SK-N-SH treated with all-trans-retinoic acid at 6 μM for 48 hours (cell line): ENCODE results near the gene VPS51.
"Not testable (repeated sequence)": the region's sequence is repeated elsewhere in the genome, so short reads cannot be mapped to it uniquely, and the experiment has no call there.

Experiments used
- ATAC-seq: fragments of 200-7000 bp; cut with Tn5 transposase; 3 replicates; pipeline ENCODE4 v1.9.1; 2020; ENCODE audit warnings: mild to moderate bottlenecking, moderate library complexity
- ARNTL ChIP-seq: fragments of 450-650 bp; formaldehyde crosslinking; IDR thresholded peaks from 2 replicates; pipeline ENCODE4 v1.5.0; 2020; ENCODE audit warnings: low read depth, mild to moderate bottlenecking, moderate library complexity, borderline replicate concordance
- BACH2 ChIP-seq: fragments of 250-450 bp; sonication (Bioruptor Pico); IDR thresholded peaks from 2 replicates; pipeline ENCODE4 v1.9.0; 2021; ENCODE audit warnings: mild to moderate bottlenecking, borderline replicate concordance
- CSDC2 ChIP-seq: fragments of 250-450 bp; sonication (Bioruptor Pico); IDR thresholded peaks from 2 replicates; pipeline ENCODE4 v1.5.0; 2020; ENCODE audit warnings: mild to moderate bottlenecking, moderate library complexity
- ESRRG ChIP-seq: fragments of 250-450 bp; sonication (Bioruptor Pico); IDR thresholded peaks from 2 replicates; pipeline ENCODE4 v1.6.1; 2021; ENCODE audit warnings: mild to moderate bottlenecking
- GLIS3 ChIP-seq: fragments of 250-450 bp; sonication (Bioruptor Pico); IDR thresholded peaks from 2 replicates; pipeline ENCODE4 v1.5.0; 2020; ENCODE audit warnings: mild to moderate bottlenecking, moderate library complexity
- ISL1 ChIP-seq: fragments of 250-450 bp; sonication (Bioruptor Pico); IDR thresholded peaks from 2 replicates; pipeline ENCODE4 v2.1.2; 2022; ENCODE audit warnings: mild to moderate bottlenecking, moderate library complexity
- POU6F1 ChIP-seq: fragments of 250-450 bp; sonication (Bioruptor Pico); IDR thresholded peaks from 2 replicates; pipeline ENCODE4 v1.8.0; 2021; ENCODE audit warnings: low read depth, mild to moderate bottlenecking, moderate library complexity, borderline replicate concordance
- PPARA ChIP-seq: fragments of 250-450 bp; sonication (Bioruptor Pico); IDR thresholded peaks from 2 replicates; pipeline ENCODE4 v1.5.0; 2020; ENCODE audit warnings: mild to moderate bottlenecking, borderline replicate concordance
- RARB ChIP-seq: fragments of 250-450 bp; sonication (Bioruptor Pico); IDR thresholded peaks from 2 replicates; pipeline ENCODE4 v1.8.0; 2021; ENCODE audit warnings: mild to moderate bottlenecking, moderate library complexity
- SNAI2 ChIP-seq: fragments of 250-450 bp; sonication (Bioruptor Pico); IDR thresholded peaks from 2 replicates; pipeline ENCODE4 v1.5.0; 2020; ENCODE audit warnings: mild to moderate bottlenecking, moderate library complexity
- TCF4 ChIP-seq: fragments of 250-450 bp; sonication (Bioruptor Pico); IDR thresholded peaks from 2 replicates; pipeline ENCODE4 v1.8.0; 2021; ENCODE audit warnings: mild to moderate bottlenecking, moderate library complexity, borderline replicate concordance
- TOX ChIP-seq: fragments of 250-450 bp; sonication (Bioruptor Pico); IDR thresholded peaks from 2 replicates; pipeline ENCODE4 v1.8.0; 2021; ENCODE audit warnings: mild to moderate bottlenecking, moderate library complexity, borderline replicate concordance
- ZC3H10 ChIP-seq: fragments of 250-450 bp; sonication (Bioruptor Pico); IDR thresholded peaks from 2 replicates; pipeline ENCODE4 v1.5.1; 2021; ENCODE audit warnings: mild to moderate bottlenecking, moderate library complexity
- ZFP3 ChIP-seq: fragments of 250-450 bp; sonication (Bioruptor Pico); IDR thresholded peaks from 2 replicates; pipeline ENCODE4 v1.5.0; 2020; ENCODE audit warnings: mild to moderate bottlenecking, moderate library complexity
- ZFP30 ChIP-seq: fragments of 450-650 bp; formaldehyde crosslinking; IDR thresholded peaks from 2 replicates; pipeline ENCODE4 v1.5.0; 2022; ENCODE audit warnings: mild to moderate bottlenecking, moderate library complexity
- ZNF565 ChIP-seq: fragments of 450-650 bp; formaldehyde crosslinking; conservative IDR thresholded peaks from 2 replicates; pipeline ENCODE4 v1.5.0; 2020; ENCODE audit warnings: low read depth, mild to moderate bottlenecking, moderate library complexity
- ZNF70 ChIP-seq: fragments of 450-650 bp; formaldehyde crosslinking; IDR thresholded peaks from 2 replicates; pipeline ENCODE4 v1.5.0; 2020; ENCODE audit warnings: mild to moderate bottlenecking, moderate library complexity
- ZNF8 ChIP-seq: fragments of 450-650 bp; formaldehyde crosslinking; IDR thresholded peaks from 2 replicates; pipeline ENCODE4 v1.5.0; 2020; ENCODE audit warnings: mild to moderate bottlenecking, moderate library complexity
- TF ChIP-seq, protein P1 (sequence below): fragments of 250-450 bp; sonication (Bioruptor Pico); IDR thresholded peaks from 2 replicates; pipeline ENCODE4 v1.5.0; 2020; ENCODE audit warnings: mild to moderate bottlenecking, moderate library complexity
- TF ChIP-seq, protein P2 (sequence below): fragments of 250-450 bp; sonication (Bioruptor Pico); IDR thresholded peaks from 2 replicates; pipeline ENCODE4 v1.5.1; 2021; ENCODE audit warnings: mild to moderate bottlenecking, moderate library complexity
- TF ChIP-seq, protein P3 (sequence below): fragments of 250-450 bp; sonication (Bioruptor Pico); IDR thresholded peaks from 2 replicates; pipeline ENCODE4 v1.8.0; 2020; ENCODE audit warnings: mild to moderate bottlenecking, moderate library complexity, borderline replicate concordance

The VPS51 gene

GRCh38 chr11:65118097-65118837, 22.3 kb downstream of the VPS51 start (continued):
- TF ChIP-seq, protein P1, sequence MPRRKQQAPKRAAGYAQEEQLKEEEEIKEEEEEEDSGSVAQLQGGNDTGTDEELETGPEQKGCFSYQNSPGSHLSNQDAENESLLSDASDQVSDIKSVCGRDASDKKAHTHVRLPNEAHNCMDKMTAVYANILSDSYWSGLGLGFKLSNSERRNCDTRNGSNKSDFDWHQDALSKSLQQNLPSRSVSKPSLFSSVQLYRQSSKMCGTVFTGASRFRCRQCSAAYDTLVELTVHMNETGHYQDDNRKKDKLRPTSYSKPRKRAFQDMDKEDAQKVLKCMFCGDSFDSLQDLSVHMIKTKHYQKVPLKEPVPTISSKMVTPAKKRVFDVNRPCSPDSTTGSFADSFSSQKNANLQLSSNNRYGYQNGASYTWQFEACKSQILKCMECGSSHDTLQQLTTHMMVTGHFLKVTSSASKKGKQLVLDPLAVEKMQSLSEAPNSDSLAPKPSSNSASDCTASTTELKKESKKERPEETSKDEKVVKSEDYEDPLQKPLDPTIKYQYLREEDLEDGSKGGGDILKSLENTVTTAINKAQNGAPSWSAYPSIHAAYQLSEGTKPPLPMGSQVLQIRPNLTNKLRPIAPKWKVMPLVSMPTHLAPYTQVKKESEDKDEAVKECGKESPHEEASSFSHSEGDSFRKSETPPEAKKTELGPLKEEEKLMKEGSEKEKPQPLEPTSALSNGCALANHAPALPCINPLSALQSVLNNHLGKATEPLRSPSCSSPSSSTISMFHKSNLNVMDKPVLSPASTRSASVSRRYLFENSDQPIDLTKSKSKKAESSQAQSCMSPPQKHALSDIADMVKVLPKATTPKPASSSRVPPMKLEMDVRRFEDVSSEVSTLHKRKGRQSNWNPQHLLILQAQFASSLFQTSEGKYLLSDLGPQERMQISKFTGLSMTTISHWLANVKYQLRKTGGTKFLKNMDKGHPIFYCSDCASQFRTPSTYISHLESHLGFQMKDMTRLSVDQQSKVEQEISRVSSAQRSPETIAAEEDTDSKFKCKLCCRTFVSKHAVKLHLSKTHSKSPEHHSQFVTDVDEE: no peak

GRCh38 chr11:65118891-65119669, 23.1 kb downstream of the VPS51 start:
- not testable (repeated sequence) for ATAC-seq

DNA sequence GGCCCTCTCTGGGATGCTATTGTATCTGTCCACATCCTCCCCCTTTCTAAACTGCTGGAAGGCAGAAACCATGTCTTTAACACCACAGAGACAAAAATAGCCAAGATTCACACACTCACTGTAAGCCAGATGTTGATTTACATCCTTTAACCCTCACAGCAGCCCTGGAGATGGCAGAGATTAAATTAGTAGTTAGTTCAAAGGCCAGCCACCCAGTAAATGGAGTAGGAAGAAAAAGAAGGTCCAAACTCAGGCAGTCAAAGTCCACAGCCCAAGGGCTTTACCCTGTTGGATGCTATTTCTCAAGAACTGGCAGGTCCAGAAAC, 23.6 kb downstream of the VPS51 start:
- ATAC-seq: no peak
- TF ChIP-seq GLIS3 (CRISPR knock-in tag): no peak
- no peak for TF ChIP-seq ZNF565
- no peak for TF ChIP-seq PPARA (CRISPR knock-in tag)
- no peak for TF ChIP-seq TOX (CRISPR knock-in tag)
- TF ChIP-seq ESRRG (CRISPR knock-in tag): no peak
- no peak for TF ChIP-seq TCF4 (CRISPR knock-in tag)
- TF ChIP-seq BACH2 (CRISPR knock-in tag): no peak
- TF ChIP-seq SNAI2: no peak
- TF ChIP-seq RARB (CRISPR knock-in tag): no peak
- no peak for TF ChIP-seq ZNF8 (CRISPR knock-in tag)
- TF ChIP-seq ZFP3 (CRISPR knock-in tag): no peak
- no peak for TF ChIP-seq ZNF70
- TF ChIP-seq POU6F1: no peak
- TF ChIP-seq ZC3H10 (CRISPR knock-in tag): no peak
- TF ChIP-seq CSDC2: no peak
- TF ChIP-seq ISL1 (CRISPR knock-in tag): no peak

- ATAC-seq: no peak
- no peak for TF ChIP-seq TOX (CRISPR knock-in tag)
- no peak for TF ChIP-seq SNAI2
- TF ChIP-seq, protein P2, sequence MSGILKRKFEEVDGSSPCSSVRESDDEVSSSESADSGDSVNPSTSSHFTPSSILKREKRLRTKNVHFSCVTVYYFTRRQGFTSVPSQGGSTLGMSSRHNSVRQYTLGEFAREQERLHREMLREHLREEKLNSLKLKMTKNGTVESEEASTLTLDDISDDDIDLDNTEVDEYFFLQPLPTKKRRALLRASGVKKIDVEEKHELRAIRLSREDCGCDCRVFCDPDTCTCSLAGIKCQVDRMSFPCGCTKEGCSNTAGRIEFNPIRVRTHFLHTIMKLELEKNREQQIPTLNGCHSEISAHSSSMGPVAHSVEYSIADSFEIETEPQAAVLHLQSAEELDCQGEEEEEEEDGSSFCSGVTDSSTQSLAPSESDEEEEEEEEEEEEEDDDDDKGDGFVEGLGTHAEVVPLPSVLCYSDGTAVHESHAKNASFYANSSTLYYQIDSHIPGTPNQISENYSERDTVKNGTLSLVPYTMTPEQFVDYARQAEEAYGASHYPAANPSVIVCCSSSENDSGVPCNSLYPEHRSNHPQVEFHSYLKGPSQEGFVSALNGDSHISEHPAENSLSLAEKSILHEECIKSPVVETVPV: no peak
- no peak for TF ChIP-seq ZFP3 (CRISPR knock-in tag)
- TF ChIP-seq POU6F1: no peak
- TF ChIP-seq GLIS3 (CRISPR knock-in tag): no peak
- no peak for TF ChIP-seq ZNF70
- TF ChIP-seq, all 23 proteins: peak for 0
Measured at GRCh38 chr11:65120831-65121230, 24.8 kb downstream of the VPS51 start.

- ATAC-seq: no peak
Measured at GRCh38 chr11:65121447-65121864, 25.4 kb downstream of the VPS51 start.

More at GRCh38 chr11:65121447-65121864, 25.4 kb downstream of the VPS51 start:
- no peak for TF ChIP-seq ESRRG (CRISPR knock-in tag)
- no peak for TF ChIP-seq ISL1 (CRISPR knock-in tag)
- TF ChIP-seq ZNF8 (CRISPR knock-in tag): no peak
- TF ChIP-seq, protein P3, sequence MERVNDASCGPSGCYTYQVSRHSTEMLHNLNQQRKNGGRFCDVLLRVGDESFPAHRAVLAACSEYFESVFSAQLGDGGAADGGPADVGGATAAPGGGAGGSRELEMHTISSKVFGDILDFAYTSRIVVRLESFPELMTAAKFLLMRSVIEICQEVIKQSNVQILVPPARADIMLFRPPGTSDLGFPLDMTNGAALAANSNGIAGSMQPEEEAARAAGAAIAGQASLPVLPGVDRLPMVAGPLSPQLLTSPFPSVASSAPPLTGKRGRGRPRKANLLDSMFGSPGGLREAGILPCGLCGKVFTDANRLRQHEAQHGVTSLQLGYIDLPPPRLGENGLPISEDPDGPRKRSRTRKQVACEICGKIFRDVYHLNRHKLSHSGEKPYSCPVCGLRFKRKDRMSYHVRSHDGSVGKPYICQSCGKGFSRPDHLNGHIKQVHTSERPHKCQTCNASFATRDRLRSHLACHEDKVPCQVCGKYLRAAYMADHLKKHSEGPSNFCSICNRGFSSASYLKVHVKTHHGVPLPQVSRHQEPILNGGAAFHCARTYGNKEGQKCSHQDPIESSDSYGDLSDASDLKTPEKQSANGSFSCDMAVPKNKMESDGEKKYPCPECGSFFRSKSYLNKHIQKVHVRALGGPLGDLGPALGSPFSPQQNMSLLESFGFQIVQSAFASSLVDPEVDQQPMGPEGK (CRISPR knock-in tag): no peak
- no peak for TF ChIP-seq TCF4 (CRISPR knock-in tag)
- TF ChIP-seq, protein P2: no peak
- TF ChIP-seq CSDC2: no peak
- TF ChIP-seq ZFP30 (CRISPR knock-in tag): no peak
- no peak for TF ChIP-seq BACH2 (CRISPR knock-in tag)
- no peak for TF ChIP-seq ZFP3 (CRISPR knock-in tag)
- no peak for TF ChIP-seq ARNTL (CRISPR knock-in tag)
- no peak for TF ChIP-seq ZNF565
- no peak for TF ChIP-seq PPARA (CRISPR knock-in tag)
